Activated T-helper 1 cell treated with anti-CD3 and anti-CD28 coated beads, Interleukin-12 subunit alpha, Interleukin-12 subunit beta, Interleukin-2, Interleukin-4 antibody, amounts not matched to agents 30 ng/mL and 10 ng/mL and 1 ng/mL, durations not matched to agents 14 hours and 24 hours and 36 hours (primary cell): ENCODE measurements around the gene PUS10. TPM values are rescaled to one million over a fixed set of nuclear protein-coding genes. Genes with fewer than 3 reads are reported as not detected.
A peak's percentile ranks its signal among the peaks of the same experiment; 100 is the strongest.
"Not testable (repeated sequence)": the region's sequence is repeated elsewhere in the genome, so short reads cannot be mapped to it uniquely, and the experiment has no call there.

Source experiments
- DNase-seq: peaks from one replicate; pipeline ENCODE4 v3.0.0; 2021; ENCODE audit warnings: low spot score
- H3K27ac Mint-ChIP-seq: one replicate; pipeline ENCODE4 v1.8.0; 2021; ENCODE audit warnings: mild to moderate bottlenecking, mixed read lengths
- H3K27me3 Mint-ChIP-seq: one replicate; pipeline ENCODE4 v1.8.0; 2022; ENCODE audit warnings: mild to moderate bottlenecking, moderate library complexity, mixed read lengths; ENCODE audit not compliant: insufficient read depth
- H3K36me3 Mint-ChIP-seq: one replicate; pipeline ENCODE4 v1.8.0; 2021; ENCODE audit warnings: low read depth, mixed read lengths
- H3K4me1 Mint-ChIP-seq: one replicate; pipeline ENCODE4 v1.8.0; 2021; ENCODE audit warnings: low read depth, mixed read lengths
- H3K4me3 Mint-ChIP-seq: one replicate; pipeline ENCODE4 v1.8.0; 2021; ENCODE audit warnings: mild to moderate bottlenecking, moderate library complexity, mixed read lengths
- H3K9me3 Mint-ChIP-seq: one replicate; pipeline ENCODE4 v1.8.0; 2021; ENCODE audit warnings: mixed read lengths
- intact Hi-C: fragments of 100-400 bp; cut with micrococcal nuclease; formaldehyde crosslinking; loops from one replicate; pipeline ENCODE4 v1.15.1; 2024
- total RNA-seq: library from RNA; stranded (reverse); gene quantifications from 2 replicates; pipeline ENCODE4 v1.2.3, GENCODE V29; 2022

The PUS10 gene
- total RNA-seq, 1 donor from 2014 or later = 5.9 TPM

DNA sequence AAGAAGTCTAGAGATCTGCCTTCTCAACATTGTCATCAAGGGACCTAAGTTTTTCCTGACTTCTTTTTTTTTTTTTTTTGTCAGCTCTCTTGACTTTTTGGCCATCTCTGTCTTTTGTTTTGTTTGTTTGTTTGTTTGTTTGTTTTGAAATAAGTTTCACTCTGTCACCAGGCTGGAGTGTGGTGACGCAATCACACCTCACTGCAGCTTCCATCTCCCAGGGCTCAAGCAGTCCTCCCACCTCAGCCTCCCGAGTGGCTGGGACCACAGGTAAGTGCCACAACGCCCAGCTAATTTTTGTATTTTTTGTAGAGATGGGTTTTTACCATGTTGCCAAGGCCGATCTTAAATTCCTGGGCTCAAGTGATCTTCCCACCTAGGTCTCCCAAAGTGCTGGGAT, 5.6 kb upstream of the PUS10 start:
- no peaks in the 10 kb centered on the region for H3K27me3 Mint-ChIP-seq
- no peak overlapping the region for H3K27ac Mint-ChIP-seq
- no peak overlapping the region for H3K4me3 Mint-ChIP-seq
- H3K4me1 Mint-ChIP-seq = peaks cover 15% of the 10 kb centered on the region
- intact Hi-C loops = no loop called here
- peaks cover 28% of the 10 kb centered on the region for H3K36me3 Mint-ChIP-seq
- H3K9me3 Mint-ChIP-seq = no peaks in the 10 kb centered on the region
- DNase-seq = no peak

DNA sequence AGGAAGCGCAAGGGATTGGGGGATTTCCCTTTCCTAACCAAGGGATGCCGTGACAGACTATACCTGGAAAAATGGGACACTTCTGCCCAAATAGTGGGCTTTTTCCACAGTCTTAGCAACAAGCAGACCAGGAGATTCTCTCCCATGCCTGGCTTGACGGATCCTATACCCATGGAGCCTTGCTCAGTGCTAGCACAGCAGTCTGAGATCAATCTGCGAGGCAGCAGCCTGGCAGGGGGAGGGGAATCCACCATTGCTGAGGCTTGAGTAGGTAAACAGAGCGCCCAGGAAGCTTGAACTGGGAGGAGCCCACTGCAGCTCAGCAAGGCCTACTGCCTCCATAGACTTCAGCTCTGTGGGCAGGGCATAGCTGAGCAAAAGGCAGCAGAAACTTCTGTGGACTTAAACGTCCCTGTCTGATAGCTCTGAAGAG, 3.2 kb upstream of the PUS10 start:
- Mint-ChIP-seq H3K36me3 (peaks cover 23% of the 10 kb centered on the region), H3K4me3 (no peak overlapping the region), H3K27ac (no peak overlapping the region), H3K9me3 (no peaks in the 10 kb centered on the region), H3K4me1 (peaks cover 20% of the 10 kb centered on the region), H3K27me3 (no peaks in the 10 kb centered on the region)
- intact Hi-C loops = no loop called here
- no peak for DNase-seq

DNA sequence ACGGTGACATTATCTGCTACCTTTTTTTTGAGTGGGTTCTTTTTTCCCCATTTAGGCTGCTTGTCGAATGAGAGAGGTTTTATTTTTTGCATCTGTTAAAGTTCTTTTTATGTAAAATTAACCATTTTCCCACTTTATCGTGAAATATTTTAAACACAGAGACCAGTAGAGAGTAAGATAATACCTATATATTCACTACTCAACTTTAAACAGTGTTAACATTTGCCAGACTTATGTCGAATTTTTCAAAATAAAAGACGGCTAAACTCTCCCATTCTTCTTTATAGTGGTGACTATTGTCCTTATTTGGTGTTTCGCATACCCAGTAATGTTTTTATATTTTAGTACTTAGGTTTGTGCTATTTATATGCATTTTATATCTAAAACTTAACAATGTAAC, 743 bp upstream of the PUS10 start:
- Mint-ChIP-seq H3K9me3 (no peaks in the 10 kb centered on the region), H3K4me1 (peaks cover 28% of the 10 kb centered on the region), H3K36me3 (peaks cover 19% of the 10 kb centered on the region), H3K27me3 (no peaks in the 10 kb centered on the region), H3K27ac (no peak overlapping the region), H3K4me3 (peak overlapping the region; percentile 97)
- intact Hi-C loops = loop anchor here (1.0 to 5.0 kb wide), 4 partner anchors 199 to 1184 kb away; partner anchors contain the start of gene FAM161A
- DNase-seq = no peak

DNA sequence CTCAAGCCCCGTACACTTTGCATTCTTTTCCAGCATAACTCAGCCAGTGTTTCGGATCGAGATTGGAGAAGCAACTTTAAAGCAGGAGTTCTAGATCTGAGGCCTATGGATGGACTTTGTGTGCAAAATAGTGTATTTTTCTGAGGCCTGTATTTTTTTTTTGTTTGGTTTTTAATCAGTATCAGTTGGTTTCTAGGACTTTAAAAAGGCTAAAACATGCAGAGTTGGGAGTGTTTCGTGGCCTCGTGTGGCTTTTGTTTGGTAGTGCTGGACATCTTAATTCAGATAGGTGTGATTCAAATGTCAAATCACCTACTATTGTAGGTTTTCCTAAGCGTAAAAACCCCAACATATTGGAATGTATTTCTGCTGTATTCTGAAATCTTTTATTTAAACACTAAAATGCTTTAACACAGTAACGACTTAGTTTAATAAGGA, 282 bp upstream of the PUS10 start:
- peaks cover 15% of the 10 kb centered on the region for H3K36me3 Mint-ChIP-seq
- H3K27me3 Mint-ChIP-seq = no peaks in the 10 kb centered on the region
- peak overlapping the region; percentile 96 for H3K27ac Mint-ChIP-seq
- H3K4me1 Mint-ChIP-seq = peaks cover 30% of the 10 kb centered on the region
- H3K4me3 Mint-ChIP-seq = peak overlapping the region; percentile 97
- H3K9me3 Mint-ChIP-seq = no peaks in the 10 kb centered on the region
- intact Hi-C loops = loop anchor here (1.0 to 5.0 kb wide), 4 partner anchors 199 to 1184 kb away; partner anchors contain the start of gene FAM161A
- no peak for DNase-seq

DNA sequence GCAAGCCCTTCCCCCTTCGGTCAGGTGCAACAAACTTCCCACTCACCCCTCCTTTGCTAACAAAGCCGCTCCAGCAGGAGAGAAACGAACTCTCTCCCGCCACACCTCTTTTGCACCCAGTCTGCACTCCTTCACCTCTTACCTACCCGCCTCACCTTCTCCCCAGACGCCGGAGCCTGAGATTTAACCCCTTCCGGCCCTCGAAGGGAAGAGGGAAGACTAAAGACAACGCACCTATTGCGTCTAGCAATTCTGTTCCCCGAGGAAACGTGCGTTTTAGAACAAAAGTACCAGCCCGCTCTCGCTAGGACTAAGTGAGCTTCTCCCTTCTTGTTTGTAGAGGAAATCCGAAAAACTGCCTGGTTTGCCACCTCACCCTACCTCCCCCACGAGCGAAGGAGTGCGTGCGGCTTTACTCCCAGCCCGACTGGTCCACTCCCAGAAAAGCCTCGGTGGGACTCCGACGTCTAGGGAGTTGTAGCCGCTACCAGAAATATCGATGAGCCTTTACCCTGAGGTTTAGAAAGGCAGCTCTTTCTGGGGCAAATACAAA, 976 bp downstream of the PUS10 start:
- peaks cover 37% of the 10 kb centered on the region for H3K4me1 Mint-ChIP-seq
- no peaks in the 10 kb centered on the region for H3K27me3 Mint-ChIP-seq
- intact Hi-C loops = loop anchor here (1.0 to 5.0 kb wide), 13 partner anchors 40 to 1185 kb away; partner anchors contain the start of genes FAM161A, PAPOLG, SANBR and USP34
- H3K36me3 Mint-ChIP-seq = peaks cover 11% of the 10 kb centered on the region
- H3K9me3 Mint-ChIP-seq = no peaks in the 10 kb centered on the region
- DNase-seq = peak; percentile 63
- H3K27ac Mint-ChIP-seq = peak overlapping the region; percentile 96
- H3K4me3 Mint-ChIP-seq = peak overlapping the region; percentile 97

DNA sequence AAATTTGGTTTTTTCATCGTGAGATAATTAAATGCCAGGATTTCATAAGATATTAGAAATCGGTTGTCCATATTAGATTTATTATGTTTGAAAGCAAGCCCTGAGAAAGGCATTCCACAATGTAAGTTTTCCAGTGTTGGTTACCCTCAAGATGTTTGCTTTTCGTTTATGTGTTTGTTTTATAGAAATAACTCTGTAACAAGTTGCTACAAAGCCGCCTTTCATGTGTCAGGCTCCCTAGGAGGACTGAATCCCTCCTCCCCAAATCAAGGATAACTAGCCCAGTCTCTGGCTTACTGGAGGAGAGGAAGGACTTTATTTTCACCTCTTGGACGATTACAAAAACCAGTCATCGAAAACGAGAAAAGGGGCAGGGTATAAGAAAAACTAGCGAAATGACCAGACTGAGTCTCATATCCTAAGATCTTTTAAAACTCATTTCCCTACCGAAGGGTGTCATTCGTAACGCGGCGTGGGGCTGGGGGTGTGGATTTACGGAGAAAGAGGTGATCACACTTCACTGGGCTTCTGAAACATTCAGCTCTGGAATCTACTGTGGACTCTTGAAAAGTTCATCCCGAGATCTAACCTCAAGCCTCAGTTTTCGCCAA, 1.6 kb downstream of the PUS10 start:
- Mint-ChIP-seq H3K9me3 (no peaks in the 10 kb centered on the region), H3K4me3 (peak overlapping the region; percentile 97), H3K36me3 (peaks cover 5% of the 10 kb centered on the region), H3K27ac (peak overlapping the region; percentile 96), H3K4me1 (peaks cover 37% of the 10 kb centered on the region), H3K27me3 (no peaks in the 10 kb centered on the region)
- no peak for DNase-seq
- intact Hi-C loops = loop anchor here (1.0 to 5.0 kb wide), 14 partner anchors 39 to 1186 kb away; partner anchors contain the start of genes FAM161A, PAPOLG, REL and SANBR

DNA sequence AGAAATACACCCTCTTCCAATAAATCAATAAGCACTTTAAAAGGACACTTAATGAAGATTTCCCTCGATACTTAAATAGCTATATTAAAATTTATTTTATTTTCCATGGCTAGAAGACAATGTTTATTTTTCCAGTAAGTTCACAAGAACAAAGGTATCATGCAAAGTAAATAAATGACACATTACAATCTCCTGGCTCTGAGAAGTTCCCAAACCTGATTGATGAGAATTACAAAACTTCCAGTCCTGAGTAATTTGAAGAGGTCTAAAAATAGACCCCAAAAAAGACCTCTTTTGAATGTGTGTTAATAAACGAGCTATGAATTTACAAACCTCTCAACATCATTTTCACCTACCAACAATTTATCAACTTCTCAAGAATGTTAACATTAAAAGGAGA, 2.1 kb downstream of the PUS10 start:
- H3K36me3 Mint-ChIP-seq = peaks cover 4% of the 10 kb centered on the region
- H3K27me3 Mint-ChIP-seq = no peaks in the 10 kb centered on the region
- no peaks in the 10 kb centered on the region for H3K9me3 Mint-ChIP-seq
- H3K4me3 Mint-ChIP-seq = peak overlapping the region; percentile 97
- H3K4me1 Mint-ChIP-seq = peaks cover 37% of the 10 kb centered on the region
- DNase-seq = no peak
- H3K27ac Mint-ChIP-seq = no peak overlapping the region
- intact Hi-C loops = loop anchor here (1.0 to 5.0 kb wide), 6 partner anchors 117 to 1186 kb away; partner anchors contain the start of genes FAM161A, REL and XPO1

DNA sequence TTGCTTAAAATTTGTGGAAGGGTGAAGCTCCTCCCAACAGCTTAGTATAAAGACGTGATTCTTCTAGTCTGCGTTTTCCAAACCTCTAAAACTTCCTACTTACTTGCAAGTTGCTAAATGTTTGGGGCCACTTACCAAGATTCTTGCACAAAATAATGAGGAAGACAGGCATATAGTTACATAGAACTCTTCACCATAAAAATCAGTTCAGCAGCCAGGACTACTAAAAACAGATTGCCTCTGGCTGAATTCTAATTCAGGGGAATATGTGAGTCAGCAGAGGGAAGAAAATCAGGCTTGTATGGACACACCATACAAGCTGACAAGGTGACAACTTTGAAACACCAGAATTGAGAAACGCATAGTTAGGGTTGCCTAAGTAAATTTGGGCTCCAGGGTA, 3.3 kb downstream of the PUS10 start:
- H3K9me3 Mint-ChIP-seq = no peaks in the 10 kb centered on the region
- H3K4me3 Mint-ChIP-seq = no peak overlapping the region

DNA sequence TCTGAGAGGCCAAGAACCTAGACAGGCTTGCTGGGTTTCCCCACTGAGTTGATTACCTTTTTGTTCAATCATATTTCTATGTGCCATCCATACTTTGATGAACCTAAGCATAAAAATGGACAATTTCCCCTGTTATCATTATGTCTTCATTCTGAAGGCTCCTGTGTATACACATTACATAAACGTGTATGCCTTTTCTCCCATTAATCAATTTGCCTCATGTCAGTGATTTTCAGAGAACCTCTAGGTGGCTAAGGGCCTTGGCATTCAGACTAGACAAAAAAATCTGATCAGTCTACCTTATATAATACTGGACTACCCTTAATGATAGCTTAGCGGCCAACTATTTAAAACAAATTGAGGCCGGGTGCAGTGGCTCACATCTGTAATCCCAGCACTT, 4.7 kb downstream of the PUS10 start:
- Mint-ChIP-seq H3K36me3 (peaks cover 5% of the 10 kb centered on the region), H3K27me3 (no peaks in the 10 kb centered on the region)
- intact Hi-C loops = no loop called here

More for the DNA sequence above, 3.3 kb downstream of the PUS10 start:
- peaks cover 37% of the 10 kb centered on the region for H3K4me1 Mint-ChIP-seq
- intact Hi-C loops = loop anchor here (5.0 kb wide), 3 partner anchors 748 to 1188 kb away; partner anchors contain the start of gene FAM161A
- peaks cover 2% of the 10 kb centered on the region for H3K36me3 Mint-ChIP-seq
- H3K27me3 Mint-ChIP-seq = no peaks in the 10 kb centered on the region
- DNase-seq = no peak
- no peak overlapping the region for H3K27ac Mint-ChIP-seq

DNA sequence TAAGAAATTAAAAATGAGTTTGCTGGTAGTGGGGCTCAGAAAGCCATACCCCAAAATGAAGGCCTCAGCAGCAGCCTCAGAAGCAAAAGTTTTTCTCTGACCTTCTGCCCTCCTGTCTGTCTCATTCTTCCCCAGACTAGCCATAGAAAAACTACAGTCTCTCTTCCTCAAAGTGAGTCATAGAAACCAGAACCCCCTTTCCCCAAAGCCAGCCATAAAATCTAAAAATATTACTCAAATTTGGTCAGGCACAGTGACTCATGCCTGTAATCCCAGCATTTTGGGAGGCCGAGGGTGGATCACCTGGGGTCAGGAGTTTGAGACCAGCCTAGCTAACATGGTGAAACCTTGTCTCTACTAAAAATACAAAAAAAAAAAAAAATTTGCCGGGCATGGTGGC, 5.8 kb downstream of the PUS10 start:
- H3K9me3 Mint-ChIP-seq, intact Hi-C loops, H3K27me3 Mint-ChIP-seq, DNase-seq, H3K4me3 Mint-ChIP-seq, H3K36me3 Mint-ChIP-seq, H3K27ac Mint-ChIP-seq: not testable (repeated sequence)
- peaks cover 23% of the 10 kb centered on the region for H3K4me1 Mint-ChIP-seq

More for the DNA sequence above, 4.7 kb downstream of the PUS10 start:
- Mint-ChIP-seq H3K4me1 (peaks cover 24% of the 10 kb centered on the region), H3K27ac (no peak overlapping the region), H3K9me3 (no peaks in the 10 kb centered on the region), H3K4me3 (no peak overlapping the region)
- DNase-seq = no peak

DNA sequence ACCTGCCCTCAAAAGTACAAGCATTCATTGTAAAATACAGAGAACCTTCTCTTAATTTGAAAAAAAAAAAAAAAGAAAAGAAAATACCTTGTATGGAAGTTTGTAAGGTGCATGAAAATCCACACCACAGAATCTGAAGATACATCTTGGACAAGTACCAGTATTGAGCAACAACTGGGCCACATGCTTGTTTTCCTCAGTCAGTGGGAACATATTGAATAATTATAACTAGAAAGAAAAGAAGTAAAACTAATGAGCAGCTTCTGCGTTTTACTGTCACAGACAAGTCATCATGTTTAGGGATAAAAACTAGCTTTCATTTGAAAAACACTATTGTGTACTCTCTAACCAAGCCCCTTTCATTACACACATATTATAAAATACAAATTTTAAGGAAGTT, 6.4 kb downstream of the PUS10 start:
- H3K27me3 Mint-ChIP-seq = no peaks in the 10 kb centered on the region
- no peak for DNase-seq
- no peak overlapping the region for H3K27ac Mint-ChIP-seq
- H3K4me3 Mint-ChIP-seq = no peak overlapping the region
- no peaks in the 10 kb centered on the region for H3K9me3 Mint-ChIP-seq
- intact Hi-C loops = no loop called here
- peaks cover 22% of the 10 kb centered on the region for H3K4me1 Mint-ChIP-seq
- H3K36me3 Mint-ChIP-seq = peaks cover 5% of the 10 kb centered on the region

DNA sequence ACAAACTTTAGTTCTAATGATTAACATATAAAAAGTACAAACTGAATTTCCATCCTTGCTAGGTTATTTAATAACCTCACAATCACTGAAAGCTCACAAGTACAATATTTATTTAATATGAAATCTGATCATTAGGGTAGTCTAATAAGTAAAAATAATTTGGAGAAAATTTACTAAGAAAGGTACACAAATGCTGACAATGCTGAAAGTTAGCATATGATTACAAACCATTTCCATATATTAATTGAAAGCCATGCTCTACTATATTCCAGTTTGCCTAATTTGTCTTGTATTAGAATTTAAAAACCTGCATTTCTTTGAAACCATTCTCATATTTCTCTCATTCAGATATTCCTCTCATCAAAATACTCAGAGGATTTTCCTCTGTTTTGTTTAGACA, 8.7 kb downstream of the PUS10 start:
- H3K36me3 Mint-ChIP-seq = peaks cover 5% of the 10 kb centered on the region
- DNase-seq = no peak
- no peaks in the 10 kb centered on the region for H3K27me3 Mint-ChIP-seq
- intact Hi-C loops = no loop called here
- no peaks in the 10 kb centered on the region for H3K9me3 Mint-ChIP-seq
- peaks cover 10% of the 10 kb centered on the region for H3K4me1 Mint-ChIP-seq
- no peak overlapping the region for H3K27ac Mint-ChIP-seq
- H3K4me3 Mint-ChIP-seq = no peak overlapping the region

DNA sequence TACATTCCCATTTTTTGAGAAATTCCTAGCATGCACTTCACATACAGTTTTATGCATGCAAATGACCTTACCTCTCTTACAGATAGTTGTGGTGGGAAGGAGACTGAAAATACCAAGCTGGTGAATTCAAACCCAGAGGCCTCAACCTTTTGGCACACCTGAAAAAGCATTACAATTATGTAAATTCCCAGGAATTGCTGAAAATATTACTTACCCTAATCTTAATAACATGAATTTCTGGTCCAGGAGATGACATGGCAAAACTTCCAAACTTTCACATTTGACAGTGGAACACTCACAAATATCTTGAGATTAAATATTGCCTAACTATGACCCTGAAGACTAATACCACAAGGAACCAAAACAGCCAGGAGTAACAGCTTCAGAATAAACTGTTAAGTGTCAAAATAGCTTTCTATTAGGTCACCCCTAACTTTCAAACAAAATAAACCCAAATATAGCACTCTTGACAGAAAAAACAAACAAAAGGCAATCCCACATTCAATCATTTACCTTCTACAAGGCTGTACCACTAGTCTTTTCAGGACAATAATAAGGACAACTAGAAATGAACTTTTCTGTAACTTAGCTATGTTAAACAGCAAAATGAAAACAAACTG, 11.5 kb downstream of the PUS10 start:
- no peak overlapping the region for H3K4me3 Mint-ChIP-seq
- H3K4me1 Mint-ChIP-seq = no peaks in the 10 kb centered on the region
- intact Hi-C loops = no loop called here
- peaks cover 3% of the 10 kb centered on the region for H3K36me3 Mint-ChIP-seq
- H3K27ac Mint-ChIP-seq = no peak overlapping the region
- no peak for DNase-seq
- H3K9me3 Mint-ChIP-seq = no peaks in the 10 kb centered on the region
- H3K27me3 Mint-ChIP-seq = no peaks in the 10 kb centered on the region
